Activated B cell treated with CpG ODN at 0.5 μM for 24 hours (primary cell): Measurements from ENCODE around the gene KDM4C. TPM values are rescaled to one million over a fixed set of nuclear protein-coding genes. Genes with fewer than 3 reads are reported as not detected.

Experiments used
- ATAC-seq: fragments of 200-7000 bp; cut with Tn5 transposase; one replicate; pipeline ENCODE4 v1.10.0; 2021; ENCODE audit warnings: low read depth, mild to moderate bottlenecking, moderate library complexity
- CTCF ChIA-PET: fragments of 350-600 bp; sonication (Branson Sonifier 250); formaldehyde crosslinking; loops from one replicate; lab custom pipeline; 2021; ENCODE audit warnings: antibody characterized with exemption; lab: Charles Lee
- POLR2A ChIA-PET: fragments of 350-600 bp; sonication (Branson Sonifier 250); formaldehyde crosslinking; loops from one replicate; lab custom pipeline; 2021; ENCODE audit warnings: antibody characterized with exemption; lab: Charles Lee
- DNase-seq: peaks from one replicate; pipeline ENCODE4 v3.0.0; 2022
- H3K27ac Mint-ChIP-seq: one replicate; pipeline ENCODE4 v1.8.0; 2020; ENCODE audit warnings: mixed read lengths
- H3K27me3 Mint-ChIP-seq: one replicate; pipeline ENCODE4 v1.8.0; 2021; ENCODE audit warnings: mixed read lengths
- H3K36me3 Mint-ChIP-seq: one replicate; pipeline ENCODE4 v1.8.0; 2021; ENCODE audit warnings: low read depth, mixed read lengths
- H3K4me1 Mint-ChIP-seq: one replicate; pipeline ENCODE4 v1.8.0; 2021; ENCODE audit warnings: mixed read lengths
- H3K4me3 Mint-ChIP-seq: one replicate; pipeline ENCODE4 v1.8.0; 2020; ENCODE audit warnings: mild to moderate bottlenecking, mixed read lengths
- H3K9me3 Mint-ChIP-seq: one replicate; pipeline ENCODE4 v1.8.0; 2020; ENCODE audit warnings: mixed read lengths
- intact Hi-C: fragments of 100-400 bp; cut with micrococcal nuclease; formaldehyde crosslinking; loops from one replicate; pipeline ENCODE4 v1.15.1; 2024
- total RNA-seq: library from RNA; stranded (reverse); gene quantifications from 2 replicates; pipeline ENCODE4 v1.2.3, GENCODE V29; 2022
- TF ChIP-seq, protein P1 (sequence below): fragments of 200-600 bp; IDR thresholded peaks from one replicate; pipeline ENCODE4 v1.8.0; 2022; ENCODE audit warnings: antibody characterized with exemption, mild to moderate bottlenecking

The KDM4C gene
- total RNA-seq, 1 donor from 2014 or later: 113 TPM

DNA sequence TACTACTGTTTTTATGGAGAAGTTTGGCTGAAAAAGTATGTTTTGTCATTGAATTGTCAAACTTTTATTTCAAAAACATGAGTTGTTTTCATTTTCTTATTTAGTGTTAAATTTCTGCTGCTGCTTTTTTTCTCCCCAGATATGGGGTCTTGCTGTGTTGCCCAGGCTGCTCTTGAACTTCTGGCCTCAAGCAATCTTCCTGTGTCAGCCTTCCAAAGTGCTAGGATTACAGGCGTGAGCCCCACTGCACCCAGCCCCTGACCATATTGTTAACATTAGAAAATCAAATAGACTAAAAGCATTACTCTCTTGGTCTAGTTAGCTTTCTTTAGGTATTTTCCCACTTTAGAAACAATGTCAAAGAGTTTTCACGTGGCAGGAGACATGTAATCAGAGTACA lies 215.3 kb downstream of the KDM4C start:
- ChIA-PET CTCF (no interaction called here), POLR2A (no interaction called here)
- Mint-ChIP-seq H3K9me3 (no peaks in the 10 kb centered on the region), H3K27ac (no peak overlapping the region), H3K36me3 (peaks cover 25% of the 10 kb centered on the region), H3K27me3 (no peaks in the 10 kb centered on the region), H3K4me3 (no peak overlapping the region), H3K4me1 (peaks cover 4% of the 10 kb centered on the region)
- ATAC-seq (no peak), DNase-seq (no peak)
- TF ChIP-seq, protein P1, sequence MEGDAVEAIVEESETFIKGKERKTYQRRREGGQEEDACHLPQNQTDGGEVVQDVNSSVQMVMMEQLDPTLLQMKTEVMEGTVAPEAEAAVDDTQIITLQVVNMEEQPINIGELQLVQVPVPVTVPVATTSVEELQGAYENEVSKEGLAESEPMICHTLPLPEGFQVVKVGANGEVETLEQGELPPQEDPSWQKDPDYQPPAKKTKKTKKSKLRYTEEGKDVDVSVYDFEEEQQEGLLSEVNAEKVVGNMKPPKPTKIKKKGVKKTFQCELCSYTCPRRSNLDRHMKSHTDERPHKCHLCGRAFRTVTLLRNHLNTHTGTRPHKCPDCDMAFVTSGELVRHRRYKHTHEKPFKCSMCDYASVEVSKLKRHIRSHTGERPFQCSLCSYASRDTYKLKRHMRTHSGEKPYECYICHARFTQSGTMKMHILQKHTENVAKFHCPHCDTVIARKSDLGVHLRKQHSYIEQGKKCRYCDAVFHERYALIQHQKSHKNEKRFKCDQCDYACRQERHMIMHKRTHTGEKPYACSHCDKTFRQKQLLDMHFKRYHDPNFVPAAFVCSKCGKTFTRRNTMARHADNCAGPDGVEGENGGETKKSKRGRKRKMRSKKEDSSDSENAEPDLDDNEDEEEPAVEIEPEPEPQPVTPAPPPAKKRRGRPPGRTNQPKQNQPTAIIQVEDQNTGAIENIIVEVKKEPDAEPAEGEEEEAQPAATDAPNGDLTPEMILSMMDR: no peak
- intact Hi-C loops: no loop called here

DNA sequence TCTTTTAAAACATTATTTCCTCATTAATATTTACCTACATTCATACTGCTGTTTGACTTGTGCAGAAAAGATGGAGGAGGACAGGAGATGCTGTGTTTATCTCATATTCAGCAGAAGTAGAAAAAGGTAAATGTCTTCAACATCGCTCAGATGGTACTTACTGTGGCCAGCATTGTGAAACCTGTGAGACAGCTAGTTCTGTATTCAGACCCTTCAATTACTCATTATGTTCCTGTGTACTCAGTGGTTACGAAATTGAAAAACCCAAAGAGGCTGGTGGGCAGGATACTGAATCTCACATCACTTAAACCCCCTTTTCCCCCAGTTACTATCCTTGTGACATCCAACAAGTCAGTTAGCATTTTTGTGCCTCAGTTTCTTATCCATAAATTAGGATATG lies 216.0 kb downstream of the KDM4C start:
- no peak for DNase-seq
- ChIA-PET CTCF (no interaction called here), POLR2A (no interaction called here)
- ATAC-seq: no peak
- Mint-ChIP-seq H3K27me3 (no peaks in the 10 kb centered on the region), H3K4me1 (peaks cover 4% of the 10 kb centered on the region), H3K27ac (peak overlapping the region; percentile 9), H3K36me3 (peaks cover 29% of the 10 kb centered on the region), H3K4me3 (no peak overlapping the region), H3K9me3 (no peaks in the 10 kb centered on the region)
- TF ChIP-seq, protein P1: no peak
- intact Hi-C loops: loop anchor here (2.0 kb wide), 1 partner anchor 13 kb away; no protein-coding TSS in a partner anchor

DNA sequence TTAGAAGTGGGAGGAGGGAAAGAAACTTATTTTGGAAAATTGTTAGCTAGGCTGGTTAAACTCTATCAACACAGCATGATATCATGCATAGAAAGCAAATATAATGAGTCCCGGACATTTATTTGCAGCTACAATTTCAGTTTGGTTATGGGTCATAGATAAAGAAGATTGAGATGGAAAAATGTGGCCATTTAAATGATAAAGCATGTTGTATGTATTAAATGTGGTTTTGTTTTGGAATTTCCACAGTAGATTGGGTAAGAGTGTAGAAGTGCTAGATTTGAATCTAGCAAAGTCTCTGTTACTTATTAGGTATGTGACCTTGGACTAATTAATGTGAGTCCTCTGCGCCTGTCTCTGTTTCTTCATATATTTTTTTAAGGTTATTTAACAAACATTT lies 217.4 kb downstream of the KDM4C start:
- ATAC-seq: no peak
- ChIA-PET POLR2A (no interaction called here), CTCF (no interaction called here)
- Mint-ChIP-seq H3K27ac (peak overlapping the region; percentile 2), H3K4me1 (peaks cover 2% of the 10 kb centered on the region), H3K36me3 (peaks cover 39% of the 10 kb centered on the region), H3K27me3 (no peaks in the 10 kb centered on the region), H3K4me3 (no peak overlapping the region), H3K9me3 (no peaks in the 10 kb centered on the region)
- TF ChIP-seq, protein P1: no peak
- no peak for DNase-seq
- intact Hi-C loops: loop anchor here (2.0 kb wide), 1 partner anchor 14 kb away; no protein-coding TSS in a partner anchor

DNA sequence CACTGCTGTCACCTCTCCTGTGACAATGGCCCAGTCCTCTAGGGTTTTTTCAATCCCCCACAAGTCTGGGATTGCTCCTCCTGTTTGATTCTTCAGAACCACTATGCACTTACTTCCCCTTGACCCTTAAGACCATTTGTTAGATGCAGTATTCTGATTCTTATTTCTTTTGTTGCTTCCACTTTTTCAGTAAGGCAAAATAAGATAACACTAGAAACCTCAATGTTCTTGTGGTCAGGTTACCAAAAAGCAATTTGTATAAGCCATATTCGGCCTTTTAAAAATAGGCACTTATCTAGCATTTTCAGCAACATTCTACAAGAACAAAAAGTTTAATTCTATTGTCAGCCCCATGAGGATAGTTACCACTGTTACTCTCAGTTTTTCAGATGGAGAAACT lies 220.0 kb downstream of the KDM4C start:
- Mint-ChIP-seq H3K9me3 (no peaks in the 10 kb centered on the region), H3K36me3 (peaks cover 60% of the 10 kb centered on the region), H3K4me3 (no peak overlapping the region), H3K27me3 (no peaks in the 10 kb centered on the region), H3K4me1 (no peaks in the 10 kb centered on the region), H3K27ac (no peak overlapping the region)
- TF ChIP-seq, protein P1: no peak
- POLR2A ChIA-PET: no interaction called here
- intact Hi-C loops: no loop called here
- CTCF ChIA-PET: no interaction called here
- DNase-seq (no peak), ATAC-seq (no peak)

DNA sequence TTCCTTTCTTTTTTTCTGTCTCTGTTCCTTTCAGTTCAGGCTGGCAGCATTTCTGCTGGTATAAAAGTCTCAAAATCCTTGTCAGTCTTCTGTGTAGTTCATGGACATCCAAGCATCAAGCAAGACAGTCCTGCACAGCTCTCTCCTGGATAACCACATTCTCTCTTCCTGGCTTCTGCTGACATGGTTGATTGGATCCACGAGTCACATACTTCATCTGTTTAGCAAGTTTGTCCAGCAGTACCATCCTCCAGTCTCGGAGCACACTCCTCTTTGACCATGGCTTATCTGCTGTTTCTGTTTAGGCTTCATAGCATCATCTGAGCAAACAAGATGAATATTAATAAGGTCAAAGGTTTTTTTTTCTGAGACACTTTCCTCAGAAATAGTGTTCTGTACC lies 220.8 kb downstream of the KDM4C start:
- Mint-ChIP-seq H3K4me3 (no peak overlapping the region), H3K27ac (no peak overlapping the region), H3K9me3 (no peaks in the 10 kb centered on the region), H3K4me1 (no peaks in the 10 kb centered on the region), H3K36me3 (peaks cover 63% of the 10 kb centered on the region), H3K27me3 (no peaks in the 10 kb centered on the region)
- ChIA-PET CTCF (no interaction called here), POLR2A (interaction anchor here (0.6 kb wide), 1 partner anchor 12 kb away, joined by 3 read pairs; no protein-coding TSS in a partner anchor)
- DNase-seq (no peak), ATAC-seq (no peak)
- TF ChIP-seq, protein P1: no peak
- intact Hi-C loops: no loop called here
